OCI-LY3 (cell line): ENCODE results near the gene PFAS.

Source experiments
- CTCF ChIP-seq: fragments of 200-600, 300-600 bp; sonication (generic); IDR thresholded peaks from 2 replicates; pipeline ENCODE4 v1.5.1; 2014; ENCODE audit warnings: antibody characterized with exemption, low read length, low read depth
- EZH2phosphoT487 ChIP-seq: fragments of 200-600 bp; shearing (Covaris generic); IDR thresholded peaks from 2 replicates; pipeline ENCODE4 v1.6.1; 2018; ENCODE audit warnings: antibody characterized with exemption, mixed run types, low read depth

GRCh38 chr17:8256291-8256690 lies 7.2 kb downstream of the PFAS start:
- TF ChIP-seq CTCF (no peak), EZH2phosphoT487 (no peak)
